ENCODE measurements around the gene CTIF.

DNA sequence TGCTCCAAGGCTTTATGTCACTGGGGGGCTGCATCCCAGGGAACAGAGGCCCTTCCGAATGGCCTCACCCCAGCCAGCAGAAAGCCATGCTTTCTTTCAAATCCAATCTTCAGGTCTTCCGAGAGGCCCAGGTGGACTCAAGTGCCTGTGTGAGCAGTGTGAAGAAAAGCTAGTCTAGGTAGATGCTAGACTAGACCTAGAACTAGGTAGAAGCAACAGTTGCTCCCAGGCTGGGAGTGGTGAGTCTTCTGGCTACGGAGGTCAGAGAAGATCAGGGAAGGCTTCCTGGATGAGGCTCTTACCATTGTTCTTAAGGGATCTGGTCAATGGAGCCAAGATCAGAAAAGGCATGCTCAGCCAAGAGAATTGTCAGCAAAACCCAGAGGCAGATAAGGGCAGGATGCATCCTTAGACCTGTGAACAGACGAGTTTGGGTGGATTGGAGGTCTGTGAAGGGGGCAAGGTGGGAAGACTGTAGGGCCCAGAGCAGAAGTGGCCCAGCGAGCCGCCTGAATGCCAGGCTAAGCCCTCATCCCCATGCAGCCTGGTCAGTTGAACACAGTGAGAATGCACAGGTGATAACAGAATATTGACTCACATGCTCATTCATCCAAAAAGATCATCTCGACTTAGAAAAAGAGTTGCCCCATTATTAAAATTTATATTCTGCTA, 301.1 kb downstream of the CTIF start:
- TF ChIP-seq, protein P1, sequence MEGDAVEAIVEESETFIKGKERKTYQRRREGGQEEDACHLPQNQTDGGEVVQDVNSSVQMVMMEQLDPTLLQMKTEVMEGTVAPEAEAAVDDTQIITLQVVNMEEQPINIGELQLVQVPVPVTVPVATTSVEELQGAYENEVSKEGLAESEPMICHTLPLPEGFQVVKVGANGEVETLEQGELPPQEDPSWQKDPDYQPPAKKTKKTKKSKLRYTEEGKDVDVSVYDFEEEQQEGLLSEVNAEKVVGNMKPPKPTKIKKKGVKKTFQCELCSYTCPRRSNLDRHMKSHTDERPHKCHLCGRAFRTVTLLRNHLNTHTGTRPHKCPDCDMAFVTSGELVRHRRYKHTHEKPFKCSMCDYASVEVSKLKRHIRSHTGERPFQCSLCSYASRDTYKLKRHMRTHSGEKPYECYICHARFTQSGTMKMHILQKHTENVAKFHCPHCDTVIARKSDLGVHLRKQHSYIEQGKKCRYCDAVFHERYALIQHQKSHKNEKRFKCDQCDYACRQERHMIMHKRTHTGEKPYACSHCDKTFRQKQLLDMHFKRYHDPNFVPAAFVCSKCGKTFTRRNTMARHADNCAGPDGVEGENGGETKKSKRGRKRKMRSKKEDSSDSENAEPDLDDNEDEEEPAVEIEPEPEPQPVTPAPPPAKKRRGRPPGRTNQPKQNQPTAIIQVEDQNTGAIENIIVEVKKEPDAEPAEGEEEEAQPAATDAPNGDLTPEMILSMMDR (conservative IDR thresholded peaks at IDR 0.05; ENCODE audit: low read depth, low read length) = no peak
- TF ChIP-seq EZH2phosphoT487 (IDR thresholded peaks at IDR 0.05; ENCODE audit: borderline replicate concordance, low read length) = no peak
- TF ChIP-seq EZH2 (IDR thresholded peaks at IDR 0.05; ENCODE audit: low read length, unreplicated experiment) = no peak
